ENCODE measurements around the gene SPIN2A.
"Not testable (repeated sequence)": the region's sequence is repeated elsewhere in the genome, so short reads cannot be mapped to it uniquely, and the experiment has no call there.

The SPIN2A gene

DNA sequence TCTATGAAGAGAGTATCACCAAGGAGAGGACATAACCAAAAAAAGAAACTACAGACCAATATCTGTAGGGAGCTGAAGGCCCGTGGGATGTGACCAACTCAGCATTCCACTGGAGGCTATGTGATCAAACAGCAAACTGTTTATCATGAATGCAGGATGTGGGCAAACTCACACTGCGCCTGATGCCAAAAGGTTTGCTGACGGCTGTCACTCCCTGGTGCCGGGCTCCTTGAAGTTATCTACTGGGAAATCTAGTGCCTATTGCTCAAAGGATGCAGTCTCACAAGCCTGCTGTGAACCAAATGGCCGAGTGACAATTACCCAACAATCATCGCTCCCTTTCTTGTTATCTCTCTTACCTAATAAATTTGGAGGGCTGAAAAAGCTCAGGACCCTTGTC is 34.3 kb downstream of the SPIN2A start:
- DNase-seq (ENCODE audit: low read depth in 2 of 2), result not testable (repeated sequence)
